Body of pancreas (tissue), 4 donors: ENCODE results near the gene HUWE1. TPM values are rescaled to one million over a fixed set of nuclear protein-coding genes. Genes with fewer than 3 reads are reported as not detected.

ENCODE experiments used
- ATAC-seq: fragments of 150-250 bp; one replicate; pipeline ENCODE4 v1.9.1; 2016
- DNase-seq, 4 donors: peaks; one replicate each; pipeline ENCODE4 v3.0.0-alpha.2; 2019
- H3K27ac ChIP-seq, 4 donors: fragments of 200-600 bp; sonication (generic); 1 replicate in 3 of 4; 2 replicates in 1 of 4; pipeline versions ENCODE4 v1.5.1 to v1.6.1; 2016 to 2019; ENCODE audit warnings: mild to moderate bottlenecking in 1 of 4, mixed read lengths in 1 of 4, moderate library complexity in 1 of 4
- H3K27me3 ChIP-seq, 2 donors: fragments of 200-600 bp; sonication (generic); one replicate each; pipeline ENCODE4 v1.6.0; 2016; ENCODE audit warnings: mild to moderate bottlenecking in 1 of 2
- H3K36me3 ChIP-seq, 2 donors: fragments of 200-600 bp; sonication (generic); replicated peaks in 1 of 2; 2 replicates each; pipeline ENCODE4 v1.5.1; 2016; ENCODE audit warnings: low read depth in 2 of 2; ENCODE audit not compliant: insufficient read depth in 1 of 2
- H3K4me1 ChIP-seq: fragments of 200-600 bp; sonication (generic); one replicate; pipeline ENCODE4 v1.6.0; 2016
- H3K4me3 ChIP-seq, 2 donors: fragments of 200-600 bp; sonication (generic); 1 replicate in 1 of 2; 2 replicates in 1 of 2; pipeline ENCODE4 v1.5.1; 2016 to 2019
- H3K9me3 ChIP-seq, 3 donors: fragments of 200-600 bp; sonication (generic); 1 replicate in 2 of 3; 2 replicates in 1 of 3; pipeline ENCODE4 v1.5.1; 2016
- POLR2A ChIP-seq, 3 donors: fragments of 450-650 bp; IDR thresholded peaks; one replicate each; pipeline ENCODE4 v1.6.1; 2016; ENCODE audit warnings: antibody characterized with exemption in 3 of 3, mild to moderate bottlenecking in 2 of 3
- WGBS, 2 donors: methylation state at CpG; one replicate each; pipeline ENCODE4 v1.1.5; 2017; 5-methylcytosine and 5-hydroxymethylcytosine counted together
- intact Hi-C: fragments of 100-400 bp; cut with DNase I; formaldehyde crosslinking; loops from one replicate; pipeline ENCODE4 v1.15.1; 2023
- total RNA-seq, 2 donors: library from RNA; depleted of rRNA; stranded (reverse); fragments of >200 nt; gene quantifications; one replicate each; pipeline ENCODE4 v1.1.0, GENCODE V29; 2016
- TF ChIP-seq, protein P1 (sequence below), 7 experiments: fragments of 450-650 bp in 4 of 7; fragments of 200-600 bp in 3 of 7; sonication (generic) in 3 of 7; IDR thresholded peaks; one replicate each; pipeline ENCODE4 v1.5.1; 2016 to 2019; ENCODE audit warnings: antibody characterized with exemption in 7 of 7

Gene HUWE1
- total RNA-seq, 2 donors from 2014 or later = 67.2 to 102 TPM

DNA sequence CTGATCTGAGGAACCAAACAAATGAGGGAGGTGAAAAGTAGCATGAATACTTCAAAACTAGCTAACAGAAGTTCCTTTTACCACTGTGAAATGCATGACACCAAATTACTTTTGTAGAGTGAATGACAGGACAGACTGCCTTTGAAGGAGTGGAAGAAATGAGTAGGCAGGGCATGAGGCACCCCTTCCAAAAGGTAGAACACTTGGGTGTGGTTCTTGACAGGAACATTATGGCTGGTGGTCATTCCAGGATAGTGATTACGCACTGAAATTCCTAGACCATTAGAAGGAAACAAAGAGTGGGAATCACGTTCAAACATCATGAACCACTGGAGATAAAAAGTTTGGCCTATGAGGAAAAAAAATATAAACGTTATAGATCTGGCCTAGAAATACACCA lies 4.9 kb downstream of the HUWE1 start:
- intact Hi-C loops = no loop called here
- ATAC-seq = no peak
- peaks cover 6% of the 10 kb centered on the region for H3K4me1 ChIP-seq

DNA sequence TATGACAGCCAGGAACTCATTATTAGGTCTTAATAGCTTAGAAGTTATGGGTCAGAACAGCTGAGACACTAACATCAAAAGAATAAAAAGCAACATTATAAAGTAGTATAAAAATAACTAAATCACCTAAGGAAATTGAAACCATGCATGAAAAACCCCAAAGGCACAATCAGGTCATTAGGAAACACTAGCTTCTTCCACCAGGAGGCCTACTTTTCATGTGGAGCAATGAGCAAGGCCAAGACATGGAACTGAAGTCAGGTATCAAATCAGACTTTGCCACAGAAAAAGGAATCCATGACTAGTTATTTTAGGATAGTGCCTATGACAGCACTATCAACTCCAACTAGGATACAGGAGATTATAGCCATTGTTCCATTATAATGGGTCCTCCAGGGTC lies 7.9 kb downstream of the HUWE1 start:
- no peak overlapping the region for H3K27ac ChIP-seq
- no peaks in the 10 kb centered on the region for H3K36me3 ChIP-seq
- intact Hi-C loops = no loop called here
- no peaks in the 10 kb centered on the region for H3K27me3 ChIP-seq
- ATAC-seq (no peak), DNase-seq (no peak)
- no peak overlapping the region for H3K4me3 ChIP-seq
- no peak for TF ChIP-seq POLR2A (IDR thresholded peaks at IDR 0.05)
- TF ChIP-seq, protein P1, sequence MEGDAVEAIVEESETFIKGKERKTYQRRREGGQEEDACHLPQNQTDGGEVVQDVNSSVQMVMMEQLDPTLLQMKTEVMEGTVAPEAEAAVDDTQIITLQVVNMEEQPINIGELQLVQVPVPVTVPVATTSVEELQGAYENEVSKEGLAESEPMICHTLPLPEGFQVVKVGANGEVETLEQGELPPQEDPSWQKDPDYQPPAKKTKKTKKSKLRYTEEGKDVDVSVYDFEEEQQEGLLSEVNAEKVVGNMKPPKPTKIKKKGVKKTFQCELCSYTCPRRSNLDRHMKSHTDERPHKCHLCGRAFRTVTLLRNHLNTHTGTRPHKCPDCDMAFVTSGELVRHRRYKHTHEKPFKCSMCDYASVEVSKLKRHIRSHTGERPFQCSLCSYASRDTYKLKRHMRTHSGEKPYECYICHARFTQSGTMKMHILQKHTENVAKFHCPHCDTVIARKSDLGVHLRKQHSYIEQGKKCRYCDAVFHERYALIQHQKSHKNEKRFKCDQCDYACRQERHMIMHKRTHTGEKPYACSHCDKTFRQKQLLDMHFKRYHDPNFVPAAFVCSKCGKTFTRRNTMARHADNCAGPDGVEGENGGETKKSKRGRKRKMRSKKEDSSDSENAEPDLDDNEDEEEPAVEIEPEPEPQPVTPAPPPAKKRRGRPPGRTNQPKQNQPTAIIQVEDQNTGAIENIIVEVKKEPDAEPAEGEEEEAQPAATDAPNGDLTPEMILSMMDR (IDR thresholded peaks at IDR 0.05) = peak in 2 of 7 experiments; percentile 3 to 10
- H3K9me3 ChIP-seq = no peaks in the 10 kb centered on the region
- H3K4me1 ChIP-seq = peaks cover 6% of the 10 kb centered on the region

More for the DNA sequence above, 4.9 kb downstream of the HUWE1 start:
- no peaks in the 10 kb centered on the region for H3K9me3 ChIP-seq
- H3K36me3 ChIP-seq = no peaks in the 10 kb centered on the region
- no peak overlapping the region for H3K27ac ChIP-seq
- H3K4me3 ChIP-seq = no peak overlapping the region
- WGBS, 2 donors = 44 to 59% methylated on average over 3 of the region's 3 CpGs
- TF ChIP-seq, protein P1 (IDR thresholded peaks at IDR 0.05) = no peak
- TF ChIP-seq POLR2A (IDR thresholded peaks at IDR 0.05) = no peak
- DNase-seq = no peak
- H3K27me3 ChIP-seq = no peaks in the 10 kb centered on the region

DNA sequence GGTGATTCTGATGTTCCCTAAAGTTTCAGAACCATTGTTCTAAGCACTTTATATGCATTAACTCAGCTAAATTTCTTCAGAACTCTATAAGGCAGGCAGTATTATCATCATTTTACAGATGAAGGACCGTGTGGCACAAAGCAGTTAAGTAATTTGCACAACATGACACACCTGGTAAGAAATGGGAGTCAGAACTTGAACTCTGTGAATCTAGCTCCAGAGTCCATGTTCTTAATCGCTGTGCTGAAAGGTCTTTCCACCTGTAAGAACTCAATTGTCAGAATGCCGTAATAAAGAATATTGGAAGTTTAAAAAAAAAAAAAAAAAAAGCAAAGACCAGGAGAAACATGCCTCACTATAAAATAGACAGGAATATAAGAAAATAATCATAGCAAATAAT lies 9.2 kb downstream of the HUWE1 start:
- DNase-seq (no peak), ATAC-seq (no peak)
- H3K4me1 ChIP-seq = peaks cover 1% of the 10 kb centered on the region
- H3K9me3 ChIP-seq = no peaks in the 10 kb centered on the region
- no peak for TF ChIP-seq POLR2A (IDR thresholded peaks at IDR 0.05)
- TF ChIP-seq, protein P1 (IDR thresholded peaks at IDR 0.05) = no peak
- no peaks in the 10 kb centered on the region for H3K27me3 ChIP-seq
- H3K4me3 ChIP-seq = no peak overlapping the region
- H3K36me3 ChIP-seq = no peaks in the 10 kb centered on the region
- 66 to 88% methylated on average over 3 of the region's 3 CpGs for WGBS, 2 donors
- H3K27ac ChIP-seq = no peak overlapping the region
- intact Hi-C loops = no loop called here

DNA sequence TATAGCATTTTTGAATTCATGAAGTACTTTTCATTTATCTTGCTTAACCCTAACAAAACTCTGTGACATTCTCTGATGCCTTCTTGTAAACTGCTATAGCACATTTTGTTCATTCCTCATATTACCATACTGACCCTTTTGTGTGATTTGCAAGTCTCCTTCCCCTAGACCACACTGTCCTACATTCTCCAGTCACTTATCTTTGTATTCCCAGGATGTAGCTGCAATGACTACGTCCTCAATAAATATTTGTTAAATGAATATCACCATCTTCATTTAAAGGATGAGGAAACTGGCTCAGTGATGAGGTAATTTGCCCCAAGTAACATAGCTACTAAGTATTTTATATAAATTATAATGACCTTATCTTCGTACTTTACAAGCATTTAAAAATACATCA lies 11.9 kb downstream of the HUWE1 start:
- WGBS, 2 donors = 56 to 83% methylated on average over 2 of the region's 2 CpGs
- no peak for ATAC-seq
- DNase-seq = no peak
- H3K27ac ChIP-seq = no peak overlapping the region
- no peaks in the 10 kb centered on the region for H3K27me3 ChIP-seq
- no peak overlapping the region for H3K4me3 ChIP-seq
- no peaks in the 10 kb centered on the region for H3K36me3 ChIP-seq
- no peak for TF ChIP-seq POLR2A (IDR thresholded peaks at IDR 0.05)
- TF ChIP-seq, protein P1 (IDR thresholded peaks at IDR 0.05) = no peak
- H3K4me1 ChIP-seq = no peaks in the 10 kb centered on the region
- intact Hi-C loops = no loop called here
- H3K9me3 ChIP-seq = no peaks in the 10 kb centered on the region

DNA sequence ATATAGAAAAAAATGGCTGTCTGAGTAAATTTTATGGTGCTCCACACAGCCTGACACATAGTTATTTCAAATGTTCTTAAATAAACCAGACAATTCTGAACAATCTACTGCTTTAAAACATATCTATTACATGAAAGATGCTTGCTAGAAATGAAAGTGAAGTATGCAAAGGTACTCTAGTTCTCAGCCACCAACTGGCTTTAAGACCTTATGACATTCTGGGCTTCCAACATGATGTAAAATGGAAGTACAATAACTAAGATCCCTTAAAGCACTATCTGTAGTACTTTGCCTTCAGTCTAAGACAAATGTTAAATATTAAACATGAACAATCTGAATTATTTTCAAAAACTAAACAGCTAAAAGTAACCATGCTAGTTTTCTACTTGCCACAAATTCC lies 17.3 kb downstream of the HUWE1 start:
- intact Hi-C loops = no loop called here
- Histone ChIP-seq H3K9me3 (no peaks in the 10 kb centered on the region), H3K4me3 (no peak overlapping the region), H3K4me1 (peaks cover 16% of the 10 kb centered on the region), H3K27ac (peak overlapping the region in 1 of 4 donors; percentile 25), H3K36me3 (no peaks in the 10 kb centered on the region), H3K27me3 (no peaks in the 10 kb centered on the region)
- ATAC-seq (no peak), DNase-seq (no peak)
- TF ChIP-seq POLR2A (IDR thresholded peaks at IDR 0.05) = no peak
- TF ChIP-seq, protein P1 (IDR thresholded peaks at IDR 0.05) = no peak
